ENCODE measurements around the gene HGFAC.

DNA sequence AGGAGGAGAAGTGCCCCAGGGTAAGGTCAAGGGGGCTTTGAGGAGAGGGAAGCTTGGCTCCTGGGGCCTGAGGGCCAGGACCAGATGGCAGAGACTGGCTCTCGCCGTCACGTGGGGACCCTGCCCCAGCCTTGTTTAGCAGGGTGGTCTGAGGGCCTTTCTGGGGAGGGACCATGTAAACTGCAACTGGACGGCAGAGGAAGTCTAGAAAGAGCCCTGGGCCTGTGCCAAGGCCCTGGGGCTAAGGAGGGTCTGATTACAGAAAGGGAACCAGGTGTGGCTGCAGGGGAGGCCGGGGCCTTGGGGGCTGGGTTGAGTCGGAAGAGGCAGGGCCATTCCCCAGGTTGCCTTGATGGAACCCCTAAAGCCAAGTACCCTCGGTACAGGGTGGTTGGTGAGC lies 1.8 kb upstream of the HGFAC start:
- TF ChIP-seq POLR2A (IDR thresholded peaks at IDR 0.05; ENCODE audit: low read depth, low read length) (no peak), SPI1 (IDR thresholded peaks at IDR 0.05; ENCODE audit: low read depth, low read length) (no peak), TAF1 (IDR thresholded peaks at IDR 0.05; ENCODE audit: low read depth, low read length) (no peak), POLR2AphosphoS5 (IDR thresholded peaks at IDR 0.05; ENCODE audit: low read depth, low read length) (no peak), PAX5 (IDR thresholded peaks at IDR 0.05; ENCODE audit: insufficient read depth, low read length, severe bottlenecking) (no peak), POU2F2 (IDR thresholded peaks at IDR 0.05; ENCODE audit: low read depth, low read length) (no peak)

All from GM12891 (cell line).